ENCODE measurements around the gene HBA1.

DNA sequence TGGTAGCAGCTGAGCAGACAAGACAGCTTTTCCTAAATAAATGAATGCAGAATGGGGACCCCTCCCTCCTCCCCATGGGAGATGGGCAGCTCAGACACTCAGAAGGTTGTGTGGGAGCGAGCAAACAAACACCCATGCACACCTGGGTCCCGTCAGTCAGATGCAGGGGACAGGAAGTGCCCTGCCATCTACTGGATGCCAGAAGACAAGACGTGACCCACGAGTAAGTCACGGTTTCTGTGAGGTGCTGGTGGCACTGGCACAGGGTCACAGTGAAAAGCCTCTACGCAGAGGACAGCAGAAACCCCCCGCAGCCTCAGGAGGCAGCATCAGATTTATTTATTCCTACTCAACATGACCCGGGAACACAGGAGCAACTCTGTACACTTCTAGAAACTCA lies 12.2 kb downstream of the HBA1 start:
- TF ChIP-seq, protein P1, sequence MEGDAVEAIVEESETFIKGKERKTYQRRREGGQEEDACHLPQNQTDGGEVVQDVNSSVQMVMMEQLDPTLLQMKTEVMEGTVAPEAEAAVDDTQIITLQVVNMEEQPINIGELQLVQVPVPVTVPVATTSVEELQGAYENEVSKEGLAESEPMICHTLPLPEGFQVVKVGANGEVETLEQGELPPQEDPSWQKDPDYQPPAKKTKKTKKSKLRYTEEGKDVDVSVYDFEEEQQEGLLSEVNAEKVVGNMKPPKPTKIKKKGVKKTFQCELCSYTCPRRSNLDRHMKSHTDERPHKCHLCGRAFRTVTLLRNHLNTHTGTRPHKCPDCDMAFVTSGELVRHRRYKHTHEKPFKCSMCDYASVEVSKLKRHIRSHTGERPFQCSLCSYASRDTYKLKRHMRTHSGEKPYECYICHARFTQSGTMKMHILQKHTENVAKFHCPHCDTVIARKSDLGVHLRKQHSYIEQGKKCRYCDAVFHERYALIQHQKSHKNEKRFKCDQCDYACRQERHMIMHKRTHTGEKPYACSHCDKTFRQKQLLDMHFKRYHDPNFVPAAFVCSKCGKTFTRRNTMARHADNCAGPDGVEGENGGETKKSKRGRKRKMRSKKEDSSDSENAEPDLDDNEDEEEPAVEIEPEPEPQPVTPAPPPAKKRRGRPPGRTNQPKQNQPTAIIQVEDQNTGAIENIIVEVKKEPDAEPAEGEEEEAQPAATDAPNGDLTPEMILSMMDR (IDR thresholded peaks at IDR 0.05; ENCODE audit: poor library complexity, severe bottlenecking): no peak
- TF ChIP-seq EP300 (conservative IDR thresholded peaks at IDR 0.05; ENCODE audit: poor library complexity, severe bottlenecking): no peak
- TF ChIP-seq, protein P2, sequence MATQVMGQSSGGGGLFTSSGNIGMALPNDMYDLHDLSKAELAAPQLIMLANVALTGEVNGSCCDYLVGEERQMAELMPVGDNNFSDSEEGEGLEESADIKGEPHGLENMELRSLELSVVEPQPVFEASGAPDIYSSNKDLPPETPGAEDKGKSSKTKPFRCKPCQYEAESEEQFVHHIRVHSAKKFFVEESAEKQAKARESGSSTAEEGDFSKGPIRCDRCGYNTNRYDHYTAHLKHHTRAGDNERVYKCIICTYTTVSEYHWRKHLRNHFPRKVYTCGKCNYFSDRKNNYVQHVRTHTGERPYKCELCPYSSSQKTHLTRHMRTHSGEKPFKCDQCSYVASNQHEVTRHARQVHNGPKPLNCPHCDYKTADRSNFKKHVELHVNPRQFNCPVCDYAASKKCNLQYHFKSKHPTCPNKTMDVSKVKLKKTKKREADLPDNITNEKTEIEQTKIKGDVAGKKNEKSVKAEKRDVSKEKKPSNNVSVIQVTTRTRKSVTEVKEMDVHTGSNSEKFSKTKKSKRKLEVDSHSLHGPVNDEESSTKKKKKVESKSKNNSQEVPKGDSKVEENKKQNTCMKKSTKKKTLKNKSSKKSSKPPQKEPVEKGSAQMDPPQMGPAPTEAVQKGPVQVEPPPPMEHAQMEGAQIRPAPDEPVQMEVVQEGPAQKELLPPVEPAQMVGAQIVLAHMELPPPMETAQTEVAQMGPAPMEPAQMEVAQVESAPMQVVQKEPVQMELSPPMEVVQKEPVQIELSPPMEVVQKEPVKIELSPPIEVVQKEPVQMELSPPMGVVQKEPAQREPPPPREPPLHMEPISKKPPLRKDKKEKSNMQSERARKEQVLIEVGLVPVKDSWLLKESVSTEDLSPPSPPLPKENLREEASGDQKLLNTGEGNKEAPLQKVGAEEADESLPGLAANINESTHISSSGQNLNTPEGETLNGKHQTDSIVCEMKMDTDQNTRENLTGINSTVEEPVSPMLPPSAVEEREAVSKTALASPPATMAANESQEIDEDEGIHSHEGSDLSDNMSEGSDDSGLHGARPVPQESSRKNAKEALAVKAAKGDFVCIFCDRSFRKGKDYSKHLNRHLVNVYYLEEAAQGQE (IDR thresholded peaks at IDR 0.05; ENCODE audit: borderline replicate concordance): no peak
- no peak for TF ChIP-seq POLR2AphosphoS5 (IDR thresholded peaks at IDR 0.05)

Measured in neural cell (in vitro differentiated cells).